Measurements from ENCODE around the gene ACSM3.
A peak's percentile ranks its signal among the peaks of the same experiment; 100 is the strongest.
"Not testable (repeated sequence)": the region's sequence is repeated elsewhere in the genome, so short reads cannot be mapped to it uniquely, and the experiment has no call there.

ACSM3 gene

DNA sequence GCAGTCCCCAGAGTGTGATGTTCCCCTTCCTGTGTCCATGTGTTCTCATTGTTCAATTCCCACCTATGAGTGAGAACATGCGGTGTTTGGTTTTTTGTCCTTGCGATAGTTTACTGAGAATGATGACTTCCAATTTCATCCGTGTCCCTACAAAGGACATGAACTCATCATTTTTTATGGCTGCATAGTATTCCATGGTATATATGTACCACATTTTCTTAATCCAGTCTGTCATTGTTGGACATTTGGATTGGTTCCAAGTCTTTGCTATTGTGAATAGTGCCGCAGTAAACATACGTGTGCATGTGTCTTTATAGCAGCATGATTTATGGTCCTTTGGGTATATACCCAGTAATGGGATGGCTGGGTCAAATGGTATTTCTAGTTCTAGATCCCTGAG is 8.0 kb upstream of the ACSM3 start:
- not testable (repeated sequence) for DNase-seq (ENCODE audit: low read depth in 1 of 2, low spot score in 1 of 2)

DNA sequence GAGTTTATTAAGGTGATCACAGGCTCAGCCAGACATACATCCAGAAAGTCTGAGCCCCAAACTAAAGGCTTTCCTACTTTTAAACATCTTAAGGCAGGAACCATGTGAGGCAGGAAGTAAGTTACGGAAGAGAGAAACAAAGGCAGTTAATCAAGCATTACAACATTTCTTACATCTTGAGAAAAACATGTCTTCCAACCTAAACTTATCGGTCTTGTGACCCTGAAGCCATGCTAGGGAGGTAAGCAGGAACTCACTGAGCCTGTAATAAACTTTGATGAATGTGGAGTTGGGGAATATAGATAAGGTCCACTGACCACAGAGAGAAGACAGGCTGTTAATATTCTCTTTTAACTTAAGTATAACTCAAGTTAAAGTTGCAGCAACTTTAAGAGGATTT is 3.5 kb upstream of the ACSM3 start:
- DNase-seq (ENCODE audit: low read depth in 1 of 2, low spot score in 1 of 2) = no peak

DNA sequence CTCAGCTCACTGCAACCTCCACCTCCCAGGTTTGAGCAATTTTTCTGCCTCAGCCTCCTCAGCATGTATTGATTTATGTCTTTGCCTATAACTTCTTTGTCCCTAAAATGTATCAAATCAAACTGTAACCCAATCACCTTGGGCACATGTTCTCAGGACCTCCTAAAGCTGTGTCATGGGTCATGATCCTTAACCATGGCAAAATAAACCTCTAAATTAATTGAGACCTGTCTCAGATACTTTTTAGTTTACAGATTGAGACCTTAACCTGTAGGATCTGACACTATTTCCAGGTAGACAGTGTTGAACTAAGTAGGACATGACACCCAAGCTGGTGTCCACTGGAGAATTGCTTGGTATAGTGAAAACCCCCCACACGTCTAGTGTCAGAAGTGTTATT is 2.6 kb upstream of the ACSM3 start:
- no peak for DNase-seq (ENCODE audit: low read depth in 1 of 2, low spot score in 1 of 2)

DNA sequence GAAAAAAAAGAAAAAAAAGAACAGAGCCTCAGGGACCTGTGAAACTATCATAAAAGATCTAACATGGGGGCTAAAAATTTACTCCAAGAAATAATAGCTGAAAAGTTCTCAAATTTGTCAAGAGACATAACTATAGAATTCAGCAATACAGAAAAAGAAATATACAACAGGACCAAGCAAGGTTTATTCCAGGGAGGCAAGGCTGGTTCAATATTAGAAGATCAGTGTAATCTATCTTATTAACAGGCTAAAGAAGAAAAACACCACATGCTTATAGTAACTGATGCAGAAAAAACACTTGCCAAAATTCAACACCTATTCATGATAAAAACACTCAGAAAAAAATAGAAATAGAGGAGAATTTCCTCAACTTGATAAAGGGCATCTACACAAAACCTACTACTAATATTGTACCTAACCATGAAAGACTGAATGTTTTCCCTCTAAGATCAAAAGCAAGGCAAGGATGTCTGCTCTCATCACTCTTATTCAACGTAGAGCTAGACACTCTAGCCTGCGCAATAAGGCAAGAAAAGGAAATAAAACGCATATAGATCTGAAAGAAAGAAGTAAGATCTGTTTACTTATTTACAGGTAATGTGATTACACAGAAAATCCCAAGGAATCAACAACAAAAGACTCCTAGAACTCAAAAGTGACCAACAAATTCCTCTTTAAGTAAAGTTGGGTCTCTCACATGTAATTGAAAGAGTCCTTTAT is 1.2 kb upstream of the ACSM3 start:
- DNase-seq (ENCODE audit: low read depth in 1 of 2, low spot score in 1 of 2) = no peak

DNA sequence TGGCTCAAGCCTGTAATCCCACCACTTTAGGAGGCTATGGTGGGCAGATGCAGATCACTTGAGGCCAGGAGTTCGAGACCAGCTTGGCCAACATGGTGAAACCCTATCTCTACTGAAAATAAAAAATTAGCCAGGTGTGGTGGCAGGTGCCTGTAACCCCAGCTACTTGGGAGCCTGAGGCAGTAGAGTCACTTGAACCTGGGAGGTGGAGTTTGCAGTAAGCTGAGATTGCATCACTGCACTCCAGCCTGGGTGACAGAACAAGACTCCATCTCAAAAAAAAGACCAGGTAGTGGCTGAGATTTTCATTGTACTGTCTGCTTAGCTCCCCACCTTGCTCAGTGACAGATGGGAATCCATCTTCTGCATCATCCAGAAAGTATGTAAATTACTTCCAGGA is 634 bp downstream of the ACSM3 start:
- DNase-seq (ENCODE audit: low read depth in 1 of 2, low spot score in 1 of 2) = not testable (repeated sequence)

DNA sequence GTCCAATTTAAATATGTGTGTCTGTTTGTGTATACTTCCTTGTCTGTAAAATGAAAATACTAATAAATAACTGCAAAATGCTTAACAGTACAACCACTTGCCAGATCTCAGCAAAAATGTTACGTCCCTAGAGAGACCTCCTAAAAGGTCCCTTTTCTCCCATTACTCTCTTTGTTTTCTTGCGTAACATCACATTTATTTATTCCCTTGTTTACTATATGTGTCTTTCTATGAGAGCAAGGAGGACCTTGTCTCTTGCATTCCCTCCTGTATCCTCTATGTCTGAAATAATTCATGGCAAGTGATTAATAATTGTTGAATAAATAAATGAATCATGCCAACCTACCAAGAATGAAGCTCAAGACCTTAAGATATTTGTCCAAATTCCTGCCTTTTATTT is 1.9 kb downstream of the ACSM3 start:
- DNase-seq (ENCODE audit: low read depth in 1 of 2, low spot score in 1 of 2) = no peak

DNA sequence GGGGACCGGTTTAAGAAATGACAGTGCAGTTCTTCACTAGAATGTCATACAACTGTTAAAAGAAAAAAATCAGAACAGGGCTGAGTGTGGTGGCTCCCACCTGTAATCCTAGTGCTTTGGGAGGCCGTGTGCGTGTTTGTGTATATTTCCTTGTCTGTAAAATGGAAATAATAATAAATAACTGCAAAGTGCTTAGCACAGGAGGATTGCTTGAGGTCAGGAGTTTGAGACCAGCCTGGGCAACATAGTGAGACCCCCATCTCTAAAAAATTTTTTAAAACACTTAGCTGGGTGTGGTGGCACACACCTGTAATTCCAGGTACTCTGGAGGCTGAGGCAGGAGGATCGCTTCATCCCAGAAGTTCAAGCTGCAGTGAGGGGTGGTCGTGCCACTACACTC is 2.5 kb downstream of the ACSM3 start:
- DNase-seq (ENCODE audit: low read depth in 1 of 2, low spot score in 1 of 2) = no peak

DNA sequence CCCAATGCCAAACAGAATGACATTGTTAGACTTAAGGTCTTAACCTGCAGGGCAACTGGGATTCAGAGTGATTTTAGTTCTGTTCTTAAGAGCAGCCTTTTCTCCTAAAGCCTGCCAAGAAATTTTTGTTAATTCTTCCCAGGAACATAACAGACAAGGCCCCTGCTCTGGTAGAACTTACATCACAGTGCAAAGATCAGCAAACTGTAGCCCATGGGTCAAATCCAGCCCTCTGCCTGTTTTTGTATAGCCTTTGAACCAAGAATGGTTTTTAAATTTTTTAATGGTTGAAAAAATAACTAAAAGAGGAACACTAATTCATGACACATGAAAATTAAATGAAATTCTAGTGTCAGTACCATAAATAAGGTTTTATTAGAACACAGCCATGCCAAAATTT is 3.8 kb downstream of the ACSM3 start:
- no peak for DNase-seq (ENCODE audit: low read depth in 1 of 2, low spot score in 1 of 2)

DNA sequence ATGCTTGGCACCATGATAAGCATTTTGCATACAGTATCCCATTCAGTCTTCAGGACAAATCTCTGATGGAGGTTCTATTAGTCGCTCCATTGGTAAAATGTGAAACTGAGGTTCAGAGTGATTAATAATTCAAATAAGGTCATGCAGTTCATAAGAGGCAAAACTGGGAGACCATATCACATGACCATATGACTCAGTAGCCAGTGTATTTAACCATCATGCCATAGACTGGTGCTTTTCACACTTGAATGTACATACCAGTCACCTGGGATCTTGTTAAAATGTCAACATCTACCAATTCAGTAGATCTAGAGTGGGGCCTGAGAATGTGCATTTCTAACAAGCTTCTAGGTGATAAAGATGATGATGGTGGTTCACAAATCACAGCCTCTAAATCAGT is 4.3 kb downstream of the ACSM3 start:
- DNase-seq (ENCODE audit: low read depth in 1 of 2, low spot score in 1 of 2) = no peak

DNA sequence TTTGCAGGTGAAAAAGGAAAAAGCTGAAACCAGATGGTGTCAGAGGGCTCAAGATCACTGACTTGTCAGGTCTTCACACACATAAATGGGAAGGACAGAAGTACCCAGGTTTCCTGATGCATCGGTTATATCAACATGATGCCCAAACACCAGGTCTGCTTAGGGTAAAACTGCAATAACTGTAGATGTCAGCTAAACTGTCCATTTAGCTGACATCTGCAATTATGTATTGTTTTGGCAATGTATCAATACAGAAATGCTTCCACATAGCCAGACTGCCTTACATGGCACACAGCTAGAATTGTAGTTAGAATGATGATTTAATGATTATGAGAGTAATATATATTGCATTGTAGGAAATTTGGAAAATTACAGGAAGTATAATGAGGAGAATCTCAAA is 5.0 kb downstream of the ACSM3 start:
- DNase-seq (ENCODE audit: low read depth in 1 of 2, low spot score in 1 of 2) = no peak

DNA sequence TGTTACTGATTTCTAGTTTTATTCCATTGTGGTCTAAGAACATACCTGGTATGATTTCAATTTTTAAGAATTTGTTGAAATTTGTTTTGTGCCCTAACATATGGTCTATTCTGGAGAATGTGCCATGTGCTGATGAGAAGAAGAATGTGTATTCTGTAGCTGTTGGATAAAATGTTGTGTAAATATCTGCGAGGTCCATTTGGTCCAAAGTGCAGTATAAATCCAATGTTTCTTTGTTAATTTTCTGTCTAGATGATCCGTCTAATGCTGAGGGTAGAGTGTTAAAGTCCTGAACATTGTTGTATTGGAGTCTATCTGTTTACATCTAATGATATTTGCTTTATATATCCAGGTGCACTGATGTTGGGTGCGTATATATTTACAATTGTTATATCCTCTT is 9.9 kb downstream of the ACSM3 start:
- DNase-seq (ENCODE audit: low read depth in 1 of 2, low spot score in 1 of 2) = no peak

DNA sequence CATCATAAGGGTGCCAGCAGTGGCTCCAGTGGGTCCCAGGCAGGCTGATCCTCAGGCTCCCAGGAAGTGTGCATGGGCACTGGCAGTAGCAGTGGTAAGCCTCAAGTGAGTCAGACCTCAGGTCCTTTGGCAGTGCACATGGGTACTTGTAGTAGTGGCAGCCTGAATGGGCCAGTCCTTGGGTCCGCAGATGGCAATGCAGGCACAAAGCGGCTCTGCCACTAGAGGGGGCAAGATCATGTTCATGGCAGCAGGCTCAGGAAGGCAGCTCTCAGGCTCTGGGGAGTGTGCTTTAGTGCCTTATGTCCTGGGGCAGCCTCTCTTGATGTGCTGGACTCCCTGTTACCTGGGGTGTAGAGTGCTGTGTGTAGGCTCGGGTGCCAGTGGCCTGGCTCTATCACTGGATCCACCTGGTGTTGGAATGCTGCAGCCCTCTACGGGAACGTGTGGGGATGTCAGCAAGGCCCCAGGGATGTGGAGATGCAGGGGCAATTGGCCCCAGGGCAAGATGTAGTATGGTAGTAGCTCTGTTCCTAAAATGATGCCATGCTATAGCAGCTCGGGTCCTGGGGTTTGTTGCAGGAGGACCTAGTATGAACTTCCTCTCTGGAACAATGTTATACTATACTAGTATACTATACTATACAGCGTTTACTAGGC is 11.0 kb downstream of the ACSM3 start:
- peak; percentile 4 to 28 for DNase-seq (ENCODE audit: low read depth in 1 of 2, low spot score in 1 of 2)

DNA sequence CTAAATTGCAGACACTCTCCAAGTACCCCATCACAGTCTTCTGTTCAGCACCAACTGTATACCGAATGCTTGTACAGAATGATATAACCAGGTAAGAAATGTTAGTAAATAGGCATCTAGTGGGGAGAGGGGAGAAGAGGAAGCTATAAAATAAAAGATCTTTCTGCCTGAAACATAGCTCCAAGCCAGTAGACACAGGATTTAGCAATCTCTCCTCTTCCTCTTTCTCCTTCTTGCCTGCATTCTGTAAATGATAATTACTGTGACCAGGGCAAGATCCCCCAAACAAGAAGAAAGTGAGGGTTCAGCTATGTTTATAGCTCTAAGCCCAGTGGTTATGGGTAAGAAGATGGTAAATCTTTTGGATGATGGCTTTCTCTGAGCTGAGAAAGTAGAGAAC is 17.9 kb downstream of the ACSM3 start:
- no peak for DNase-seq (ENCODE audit: low read depth in 1 of 2, low spot score in 1 of 2)

DNA sequence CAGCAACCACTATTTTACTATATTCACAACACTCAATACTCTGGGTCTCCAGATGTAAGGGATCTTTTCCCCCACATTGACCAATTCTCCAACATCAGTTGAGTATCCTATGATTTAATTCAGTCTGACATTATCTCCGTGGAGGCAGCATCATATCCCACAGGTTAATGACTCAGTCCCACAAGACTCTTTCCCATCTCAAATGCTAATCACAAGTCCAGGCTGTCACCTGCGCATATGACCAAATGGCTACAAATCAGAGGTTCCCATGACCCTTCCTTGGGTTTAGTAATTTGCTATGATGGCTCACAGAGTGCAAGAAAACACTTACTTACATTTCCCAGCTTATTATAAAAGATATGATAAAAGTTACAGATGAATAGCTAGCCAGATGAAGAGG is 18.7 kb downstream of the ACSM3 start:
- DNase-seq (ENCODE audit: low read depth in 1 of 2, low spot score in 1 of 2) = no peak

DNA sequence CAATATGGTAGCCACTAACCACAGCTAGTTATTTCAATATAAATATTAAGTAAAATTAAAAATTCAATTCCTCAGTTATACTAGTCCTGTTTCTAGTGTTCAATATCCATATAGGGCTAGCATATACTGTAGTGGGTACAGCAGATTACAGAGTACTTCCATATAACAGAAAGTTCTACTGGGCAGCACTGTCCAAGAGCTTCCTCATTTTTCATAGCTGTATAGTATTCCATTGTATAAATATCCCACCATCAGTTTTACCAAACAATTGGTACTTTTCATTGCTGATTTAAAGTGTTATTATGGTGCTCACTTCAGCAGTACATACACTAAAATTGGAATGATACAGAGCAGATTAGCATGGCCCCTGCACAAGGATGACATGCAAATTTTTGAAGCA is 20.4 kb downstream of the ACSM3 start:
- DNase-seq (ENCODE audit: low read depth in 1 of 2, low spot score in 1 of 2) = no peak

DNA sequence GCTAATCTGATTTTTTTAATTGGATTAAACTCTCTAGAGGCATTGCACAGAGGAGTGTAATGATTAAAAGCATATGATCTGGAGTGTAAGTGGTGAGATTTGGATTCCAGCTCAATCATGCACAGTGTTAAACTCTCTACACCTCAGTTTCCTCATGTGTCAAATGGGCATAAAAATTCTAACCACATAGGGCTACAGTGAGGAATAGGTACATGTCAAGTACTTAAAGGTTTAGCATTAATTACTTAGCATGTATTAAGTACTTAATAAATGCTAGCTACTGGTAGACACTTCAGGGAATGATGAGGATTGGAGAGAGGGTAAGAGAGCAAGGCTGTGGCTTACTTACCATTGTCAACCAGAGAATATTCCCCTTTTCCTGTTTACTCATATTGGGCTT is 25.3 kb downstream of the ACSM3 start:
- DNase-seq (ENCODE audit: low read depth in 1 of 2, low spot score in 1 of 2) = no peak

DNA sequence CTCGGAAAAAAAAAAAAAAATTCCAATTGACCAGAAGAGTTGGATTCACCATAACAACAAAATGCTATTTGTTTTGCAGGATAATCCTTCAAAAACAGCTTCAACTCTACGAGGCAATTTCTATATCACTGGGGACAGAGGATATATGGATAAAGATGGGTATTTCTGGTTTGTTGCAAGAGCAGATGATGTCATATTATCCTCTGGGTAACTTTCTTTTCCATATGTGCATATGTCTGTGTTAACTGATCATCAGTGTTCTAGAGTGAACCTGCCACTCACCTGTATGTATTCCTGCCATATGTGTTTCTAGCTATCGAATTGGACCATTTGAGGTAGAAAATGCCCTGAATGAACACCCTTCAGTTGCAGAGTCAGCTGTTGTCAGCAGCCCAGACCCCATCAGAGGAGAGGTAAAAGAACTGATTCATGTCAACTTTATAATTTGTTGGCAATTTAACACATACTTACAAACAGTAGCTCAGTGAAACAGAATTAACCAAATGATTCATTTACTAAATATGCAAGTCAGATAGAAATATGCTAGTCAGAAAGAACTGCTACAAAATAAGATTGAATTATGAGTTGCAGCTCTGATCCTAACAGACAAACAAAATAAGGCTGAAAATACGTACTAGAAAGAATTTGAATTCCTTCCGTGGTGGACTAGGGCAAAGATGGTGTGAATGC is 28.3 kb downstream of the ACSM3 start:
- DNase-seq (ENCODE audit: low read depth in 1 of 2, low spot score in 1 of 2) = no peak

DNA sequence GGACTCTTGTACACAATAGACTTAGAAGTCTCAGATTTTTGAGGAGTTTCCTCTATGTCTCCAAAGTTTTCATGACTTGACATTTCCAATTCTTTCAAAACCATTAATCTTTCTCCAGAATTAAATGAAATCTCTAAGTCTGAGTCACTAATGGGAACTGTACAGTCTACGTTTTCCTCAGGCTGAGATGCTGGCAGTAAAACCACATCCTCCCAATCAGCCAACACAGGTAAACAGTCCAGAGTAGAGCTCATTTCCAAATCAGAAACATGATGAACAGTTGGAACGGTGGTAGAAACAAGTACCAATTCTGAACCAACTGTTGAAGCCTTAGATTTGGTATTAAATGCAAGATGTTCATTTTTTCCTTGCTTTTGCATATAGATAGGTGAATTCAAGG is 34.5 kb downstream of the ACSM3 start:
- no peak for DNase-seq (ENCODE audit: low read depth in 1 of 2, low spot score in 1 of 2)

DNA sequence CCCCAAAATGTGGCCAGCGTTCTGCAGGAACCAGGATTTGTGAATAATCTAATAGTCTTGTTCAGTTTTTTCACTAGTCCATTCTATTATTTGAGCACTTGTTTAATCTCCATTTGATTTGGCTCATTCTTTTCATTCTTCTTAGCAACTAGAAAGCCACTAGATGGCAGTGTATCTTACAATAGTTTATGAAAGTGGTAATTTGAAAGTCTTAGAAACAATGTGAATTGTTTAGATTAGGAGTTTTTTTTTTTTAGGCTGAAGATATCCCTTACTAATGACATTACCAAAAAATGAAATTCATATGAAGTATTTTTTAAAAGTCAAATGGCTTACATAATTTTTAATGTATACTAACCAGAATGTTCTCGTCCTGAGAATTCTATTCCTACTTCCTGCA is 35.8 kb downstream of the ACSM3 start:
- DNase-seq (ENCODE audit: low read depth in 1 of 2, low spot score in 1 of 2) = no peak

DNA sequence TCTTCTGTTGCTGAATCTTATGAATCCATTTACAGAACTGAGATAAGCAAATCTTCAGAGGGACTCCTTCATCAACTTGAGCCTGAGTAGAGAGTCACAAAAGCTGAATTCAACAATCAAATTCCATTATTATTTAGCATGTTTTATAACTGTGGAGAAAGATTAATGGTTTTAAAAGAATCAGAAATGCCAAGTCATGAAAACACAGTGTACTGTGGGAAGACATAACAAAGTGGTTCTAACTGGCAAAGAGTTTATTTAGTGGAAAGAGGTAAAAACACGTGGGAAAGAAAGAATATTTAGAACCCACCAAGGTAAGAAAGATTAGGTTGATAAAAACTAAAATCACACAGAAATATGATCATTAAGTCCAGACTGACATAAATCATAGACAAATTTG is 37.5 kb downstream of the ACSM3 start:
- no peak for DNase-seq (ENCODE audit: low read depth in 1 of 2, low spot score in 1 of 2)

DNA sequence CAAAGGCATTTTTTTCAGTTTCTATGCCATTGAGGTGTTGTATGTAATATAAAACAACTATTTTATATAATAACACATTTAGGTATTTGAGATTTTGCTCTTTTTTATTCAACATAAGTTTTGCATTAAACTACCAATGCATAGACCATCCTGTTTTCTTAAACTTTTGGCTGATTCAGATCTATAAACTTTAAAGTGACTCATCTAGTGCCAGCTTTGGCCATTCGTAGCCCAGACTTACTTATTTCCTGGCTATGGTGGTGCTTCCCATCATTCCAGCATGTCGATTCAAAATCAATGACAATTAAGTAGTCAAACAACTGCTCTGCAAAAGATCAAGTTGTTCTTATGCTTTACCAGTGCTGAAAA is 39.4 kb downstream of the ACSM3 start:
- no peak for DNase-seq (ENCODE audit: low read depth in 1 of 2, low spot score in 1 of 2)

DNA sequence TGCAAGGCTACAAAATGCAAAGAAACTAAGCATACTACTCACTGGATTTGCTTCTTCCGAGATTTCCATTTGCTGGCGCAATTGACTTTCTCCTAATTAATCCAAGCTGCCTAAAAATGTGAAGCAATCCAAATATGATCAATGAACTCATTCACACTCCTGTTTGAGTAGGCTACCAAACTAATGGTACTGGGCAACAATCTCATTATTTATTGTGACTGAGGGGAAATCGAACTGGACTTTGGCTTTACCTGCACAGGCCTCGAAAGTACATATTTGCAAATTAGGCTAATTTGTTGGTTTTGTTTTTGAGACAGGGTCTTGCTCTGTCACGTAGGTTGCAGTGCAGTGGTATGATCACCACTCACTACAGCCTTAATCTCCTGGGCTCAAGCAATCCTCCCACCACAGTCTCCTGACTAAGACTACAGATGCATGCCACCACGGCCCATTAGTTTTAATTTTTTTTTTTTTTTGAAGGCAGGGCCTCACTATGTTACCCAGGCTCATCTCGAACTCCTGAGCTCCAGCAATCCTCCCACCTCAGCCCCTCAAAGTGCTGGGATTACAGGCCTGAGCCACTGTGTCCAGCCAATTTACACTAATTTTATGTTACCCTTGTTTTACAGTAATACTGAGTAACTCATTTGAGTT is 39.9 kb downstream of the ACSM3 start:
- no peak for DNase-seq (ENCODE audit: low read depth in 1 of 2, low spot score in 1 of 2)

Measured in stimulated activated CD4-positive, alpha-beta T cell treated with anti-CD3 and anti-CD28 coated beads, Interleukin-15, amount 100 ng/mL, for 1 hour (primary cell).